ENCODE data around the gene NEO1.

- no peak for TF ChIP-seq POLR2AphosphoS5 (IDR thresholded peaks at IDR 0.05; ENCODE audit: borderline replicate concordance, low read depth, low read length)
- no peak for TF ChIP-seq EZH2 (IDR thresholded peaks at IDR 0.05)
- no peak for TF ChIP-seq FOXP2 (optimal IDR thresholded peaks at IDR 0.05; ENCODE audit: control extremely low read depth, extremely low read length, insufficient read depth)
These were observed 241.5 kb downstream of the NEO1 start for GRCh38 chr15:73293773-73294172.

All from SK-N-MC (cell line).